HG03039 (cell line): Measurements from ENCODE around the gene FECH.
"Not testable (repeated sequence)": the region's sequence is repeated elsewhere in the genome, so short reads cannot be mapped to it uniquely, and the experiment has no call there.

Experiments used
- ATAC-seq: cut with Tn5 transposase; IDR thresholded peaks from one replicate; pipeline ENCODE4 v1.9.1; 2021; ENCODE audit warnings: mild to moderate bottlenecking, moderate library complexity; ENCODE audit not compliant: unreplicated experiment

FECH gene

GRCh38 chr18:57586251-57587049 is at the start of gene FECH:
FECH (minus strand) TSS chr18:57586702; CDS start chr18:57586620, 82 bp downstream.
- peak; percentile 94 for ATAC-seq

GRCh38 chr18:57635003-57635822 is 48.7 kb upstream of the FECH start:
- no peak for ATAC-seq

- ATAC-seq, result no peak
These were observed 45.2 kb upstream of the FECH start for GRCh38 chr18:57631697-57632096.

- ATAC-seq, result no peak
These were observed 44.5 kb upstream of the FECH start for GRCh38 chr18:57630754-57631595.

- peak; percentile 97 for ATAC-seq
These were observed 43.7 kb upstream of the FECH start for GRCh38 chr18:57630002-57630753.

GRCh38 chr18:57629422-57629821 is 42.9 kb upstream of the FECH start:
- no peak for ATAC-seq

GRCh38 chr18:57627488-57627887 is 41.0 kb upstream of the FECH start:
- no peak for ATAC-seq

- no peak for ATAC-seq
These were observed 38.5 kb upstream of the FECH start for GRCh38 chr18:57624988-57625387.

GRCh38 chr18:57621246-57621604 is 34.7 kb upstream of the FECH start:
- ATAC-seq, result peak; percentile 12

- no peak for ATAC-seq
These were observed 33.4 kb upstream of the FECH start for GRCh38 chr18:57619876-57620275.

- no peak for ATAC-seq
These were observed 32.4 kb upstream of the FECH start for GRCh38 chr18:57618910-57619309.

- no peak for ATAC-seq
These were observed 17.4 kb upstream of the FECH start for GRCh38 chr18:57603871-57604270.

GRCh38 chr18:57595347-57595746 is 8.8 kb upstream of the FECH start:
- ATAC-seq, result no peak

- not testable (repeated sequence) for ATAC-seq
These were observed 6.2 kb upstream of the FECH start for GRCh38 chr18:57592716-57593115.

GRCh38 chr18:57589161-57589560 is 2.7 kb upstream of the FECH start:
- ATAC-seq, result no peak

GRCh38 chr18:57587098-57587661 is 678 bp upstream of the FECH start:
- no peak for ATAC-seq

- ATAC-seq, result peak; percentile 4
These were observed 649 bp downstream of the FECH start for GRCh38 chr18:57585855-57586250.

GRCh38 chr18:57585421-57585820 is 1.1 kb downstream of the FECH start:
- ATAC-seq, result no peak

- ATAC-seq, result no peak
These were observed 2.1 kb downstream of the FECH start for GRCh38 chr18:57584444-57584843.

GRCh38 chr18:57583297-57583835 is 3.1 kb downstream of the FECH start:
- ATAC-seq, result no peak
